H1 (cell line): ENCODE measurements around the gene SMAP1. TPM values are rescaled to one million over a fixed set of nuclear protein-coding genes. Genes with fewer than 3 reads are reported as not detected.

Experiments
- CTCF ChIA-PET: fragments of 300-600 bp; sonication (Branson Sonifier 250); formaldehyde crosslinking; loops from one replicate; lab custom pipeline; 2021; ENCODE audit not compliant: partially characterized antibody; lab: Charles Lee
- POLR2A ChIA-PET: fragments of 300-600 bp; sonication (Branson Sonifier 250); formaldehyde crosslinking; loops from one replicate; lab custom pipeline; 2021; ENCODE audit warnings: inconsistent platforms; ENCODE audit not compliant: partially characterized antibody; lab: Charles Lee
- DNase-seq, 2 experiments: peaks; one replicate each; pipeline versions ENCODE4 v3.0.0 to v3.0.0-alpha.2; 2010 to 2022; ENCODE audit warnings: low spot score in 2 of 2, low read depth in 1 of 2, mixed read lengths in 1 of 2
- FAIRE-seq: peaks from 2 replicates; lab custom pipeline; 2011; peaks lifted over from hg19 to GRCh38; lab: Jason Lieb, UNC
- H2AFZ ChIP-seq: 2 replicates; pipeline ENCODE4 v1.8.1; 2012; ENCODE audit warnings: low read length, inconsistent platforms
- H2AK5ac ChIP-seq: 2 replicates; pipeline ENCODE4 v1.6.1; 2013; ENCODE audit warnings: low read depth, low read length
- H2BK120ac ChIP-seq: replicated peaks from 2 replicates; pipeline ENCODE3; 2013; ENCODE audit warnings: low read depth, low read length, inconsistent platforms
- H2BK12ac ChIP-seq: 2 replicates; pipeline ENCODE4 v1.6.1; 2013; ENCODE audit warnings: low read depth, low read length
- H2BK15ac ChIP-seq: 2 replicates; pipeline ENCODE4 v1.6.1; 2013; ENCODE audit warnings: low read length
- H2BK20ac ChIP-seq: 2 replicates; pipeline ENCODE4 v1.6.1; 2013; ENCODE audit warnings: low read length
- H2BK5ac ChIP-seq: 2 replicates; pipeline ENCODE4 v1.6.1; 2013; ENCODE audit warnings: low read depth, low read length
- H3K14ac ChIP-seq: 2 replicates; pipeline ENCODE4 v1.6.1; 2013; ENCODE audit warnings: inconsistent platforms; ENCODE audit not compliant: insufficient read length
- H3K18ac ChIP-seq: 2 replicates; pipeline ENCODE4 v1.6.1; 2013; ENCODE audit warnings: low read length; ENCODE audit errors: extremely low read depth
- H3K23ac ChIP-seq: 2 replicates; pipeline ENCODE4 v1.6.1; 2013; ENCODE audit warnings: inconsistent platforms; ENCODE audit not compliant: insufficient read length
- H3K23me2 ChIP-seq: 2 replicates; pipeline ENCODE4 v1.6.1; 2013; ENCODE audit warnings: low read depth, low read length
- H3K27ac ChIP-seq: 2 replicates; pipeline ENCODE4 v1.6.1; 2011; ENCODE audit warnings: low read depth, low read length, inconsistent platforms
- H3K27me3 ChIP-seq, 4 experiments: replicated peaks in 1 of 4; 1 replicate in 1 of 4; 2 replicates in 3 of 4; pipeline versions ENCODE4 v1.6.1 to v1.8.1; 2011 to 2013; ENCODE audit warnings: low read length in 3 of 4, mild to moderate bottlenecking in 3 of 4, inconsistent platforms in 2 of 4, mixed read lengths in 2 of 4, moderate library complexity in 1 of 4; ENCODE audit not compliant: control insufficient read depth in 3 of 4, insufficient read depth in 3 of 4; ENCODE audit errors: extremely low read depth in 1 of 4
- H3K36me3 ChIP-seq, 4 experiments: 2 replicates each; pipeline versions ENCODE4 v1.6.1 to v1.8.1; 2011 to 2013; ENCODE audit warnings: mild to moderate bottlenecking in 4 of 4, low read length in 3 of 4, moderate library complexity in 2 of 4, control low read depth in 1 of 4, inconsistent platforms in 1 of 4; ENCODE audit not compliant: insufficient read depth in 4 of 4, control insufficient read depth in 2 of 4
- H3K4ac ChIP-seq: replicated peaks from 2 replicates; pipeline ENCODE3; 2013; ENCODE audit warnings: low read length, low read depth, mixed read lengths, inconsistent platforms; ENCODE audit not compliant: insufficient read length
- H3K4me1 ChIP-seq, 4 experiments: replicated peaks in 1 of 4; 1 replicate in 1 of 4; 2 replicates in 3 of 4; pipeline versions ENCODE4 v1.6.1 to v1.8.1; 2011 to 2013; ENCODE audit warnings: low read length in 3 of 4, inconsistent platforms in 2 of 4, mixed read lengths in 1 of 4; ENCODE audit not compliant: insufficient read depth in 4 of 4, control insufficient read depth in 3 of 4
- H3K4me2 ChIP-seq, 2 experiments: 2 replicates each; pipeline versions ENCODE4 v1.6.1 to v1.8.1; 2011 to 2013; ENCODE audit warnings: low read depth in 2 of 2, low read length in 2 of 2, control low read depth in 1 of 2, inconsistent platforms in 1 of 2, mild to moderate bottlenecking in 1 of 2; ENCODE audit not compliant: insufficient read depth in 1 of 2
- H3K4me3 ChIP-seq, 4 experiments: fragments of 200-600, 300-600 bp in 1 of 4; sonication (generic), shearing (Covaris generic), sonication (Bioruptor Twin) in 1 of 4; 2 replicates each; pipeline versions ENCODE4 v1.5.1 to v1.8.1; 2011 to 2016; ENCODE audit warnings: low read length in 4 of 4, low read depth in 3 of 4, control low read depth in 2 of 4, inconsistent platforms in 2 of 4, mild to moderate bottlenecking in 2 of 4, mixed read lengths in 1 of 4, moderate library complexity in 1 of 4; ENCODE audit not compliant: insufficient read depth in 2 of 4; ENCODE audit errors: extremely low read depth in 1 of 4
- H3K56ac ChIP-seq: replicated peaks from 2 replicates; pipeline ENCODE3; 2013; ENCODE audit warnings: low read depth, mild to moderate bottlenecking, mixed read lengths, low read length, inconsistent platforms; ENCODE audit not compliant: insufficient read length
- H3K79me1 ChIP-seq: 2 replicates; pipeline ENCODE4 v1.6.1; 2013; ENCODE audit warnings: low read depth, low read length, control low read depth
- H3K79me2 ChIP-seq, 2 experiments: 2 replicates each; pipeline versions ENCODE4 v1.6.1 to v1.8.1; 2012 to 2013; ENCODE audit warnings: low read length in 2 of 2, mild to moderate bottlenecking in 2 of 2, inconsistent platforms in 1 of 2; ENCODE audit not compliant: insufficient read depth in 2 of 2, control insufficient read depth in 1 of 2
- H3K9ac ChIP-seq, 4 experiments: replicated peaks in 1 of 4; 1 replicate in 1 of 4; 2 replicates in 3 of 4; pipeline versions ENCODE4 v1.6.1 to v1.8.1; 2011 to 2013; ENCODE audit warnings: low read depth in 3 of 4, low read length in 3 of 4, control low read depth in 2 of 4, mild to moderate bottlenecking in 2 of 4, moderate library complexity in 2 of 4, inconsistent platforms in 1 of 4; ENCODE audit errors: extremely low read depth in 1 of 4
- H3K9me3 ChIP-seq, 2 experiments: 2 replicates each; pipeline versions ENCODE4 v1.6.1 to v1.8.1; 2012 to 2013; ENCODE audit warnings: mild to moderate bottlenecking in 2 of 2, moderate library complexity in 2 of 2, control low read depth in 1 of 2, inconsistent platforms in 1 of 2, low read depth in 1 of 2, low read length in 1 of 2, mixed read lengths in 1 of 2; ENCODE audit not compliant: insufficient read depth in 2 of 2
- H4K20me1 ChIP-seq, 2 experiments: replicated peaks in 1 of 2; 2 replicates each; pipeline versions ENCODE3 to v1.8.1; 2011 to 2013; ENCODE audit warnings: inconsistent platforms in 2 of 2, low read length in 2 of 2, mild to moderate bottlenecking in 1 of 2; ENCODE audit not compliant: insufficient read depth in 2 of 2, control insufficient read depth in 1 of 2
- H4K5ac ChIP-seq: 2 replicates; pipeline ENCODE4 v1.6.1; 2013; ENCODE audit warnings: low read length, low read depth, mixed read lengths, inconsistent platforms; ENCODE audit not compliant: insufficient read length
- H4K8ac ChIP-seq: 2 replicates; pipeline ENCODE4 v1.8.0; 2013; ENCODE audit warnings: mild to moderate bottlenecking, moderate library complexity, low read length, inconsistent platforms; ENCODE audit not compliant: insufficient read depth; ENCODE audit errors: extremely low read depth
- H4K91ac ChIP-seq: replicated peaks from 2 replicates; pipeline ENCODE3; 2013; ENCODE audit warnings: low read length, mixed read lengths, inconsistent platforms; ENCODE audit not compliant: insufficient read length
- CTBP2 ChIP-seq: IDR thresholded peaks from 2 replicates; pipeline ENCODE4 v1.7.0; 2011; ENCODE audit warnings: borderline replicate concordance, mild to moderate bottlenecking, moderate library complexity, mixed read lengths, low read length; ENCODE audit not compliant: insufficient read depth, insufficient read length
- MAFK ChIP-seq: IDR thresholded peaks from 2 replicates; pipeline ENCODE4 v1.6.1; 2012; ENCODE audit warnings: low read depth, mild to moderate bottlenecking, improper control_type of control experiment, low read length
- WGBS, 2 experiments: shearing (Covaris generic) in 1 of 2; methylation state at CpG; one replicate each; pipeline versions ENCODE4 v1.1.6 to v1.1.7; 2013 to 2015; ENCODE audit warnings: low lambda C conversion rate in 2 of 2, mixed read lengths in 2 of 2, inconsistent platforms in 1 of 2, low coverage in 1 of 2, missing lambda C conversion rate in 1 of 2; ENCODE audit not compliant: insufficient replicate concordance in 2 of 2, insufficient coverage in 1 of 2, insufficient read length in 1 of 2; ENCODE audit errors: extremely low coverage in 1 of 2, missing lambda C conversion rate in 1 of 2; 5-methylcytosine and 5-hydroxymethylcytosine counted together
- polyA plus RNA-seq, 7 experiments: library from polyadenylated mRNA; depleted of rRNA in 3 of 7; stranded (reverse) in 5 of 7; unstranded in 2 of 7; fragments of >200 nt in 5 of 7; fragments of 200-250 nt in 2 of 7; gene quantifications; 1 replicate in 5 of 7; 2 replicates in 1 of 7; 4 replicates in 1 of 7; pipeline versions ENCODE4 v1.2.1 to v1.2.3, GENCODE V29; 2011 to 2013; ENCODE audit warnings: missing spikeins in 2 of 7, mixed read lengths in 2 of 7
- total RNA-seq: library from RNA; stranded (reverse); fragmentation: NEBNext Ultra II Directional; extraction: Animal tissue kit (Norgen Biotek cat#: 25700); gene quantifications from 2 replicates; pipeline ENCODE4 v1.2.1, GENCODE V29; 2021

Gene SMAP1
- total and polyA plus RNA-seq, 2 of the 8 experiments (the other 6 are each of a cell fraction or from before 2014, with no cell fraction given), result 18.8 to 32.4 TPM

DNA sequence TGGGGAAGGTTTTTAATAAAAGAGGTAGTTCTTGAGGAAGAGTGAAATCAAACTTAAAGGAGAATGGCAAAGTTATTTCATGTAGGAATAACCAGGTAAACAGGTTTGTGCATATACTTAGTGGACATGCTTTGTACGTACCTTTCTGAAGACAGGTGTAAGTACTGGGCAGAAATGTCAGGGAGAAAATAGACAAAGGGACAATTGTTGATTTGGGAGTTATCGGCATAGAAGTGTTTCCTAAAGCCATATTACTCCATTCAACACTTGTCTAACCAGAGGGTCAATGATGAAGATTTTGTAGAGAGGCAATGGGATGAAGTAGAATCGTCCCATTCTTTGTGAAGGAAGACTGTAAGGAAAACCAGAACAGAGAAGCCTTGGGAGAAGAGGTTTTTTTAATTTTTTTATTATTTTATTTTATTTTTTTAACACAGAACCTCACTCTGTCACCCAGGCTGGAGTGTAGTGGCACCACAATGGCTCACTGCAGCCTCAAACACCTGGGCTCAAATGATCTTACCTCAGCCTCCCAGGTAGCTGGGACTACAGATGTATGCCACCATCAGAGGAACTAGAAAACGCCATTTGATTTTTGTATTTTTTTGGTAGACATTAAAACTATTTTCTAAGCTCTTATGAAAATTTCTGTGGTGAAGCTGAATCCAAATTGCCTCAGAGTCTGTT lies 18.0 kb downstream of the SMAP1 start:
- Histone ChIP-seq H2BK12ac (no peak overlapping the region), H4K5ac (no peak overlapping the region), H2AFZ (no peak overlapping the region), H3K4me2 (no peak overlapping the region), H3K9ac (no peak overlapping the region), H3K4me1 (peaks cover 0 to 2% (median 0%) of the 10 kb centered on the region in 4 experiments; a peak in 1 of 7 replicates), H3K23ac (no peak overlapping the region), H4K20me1 (peaks cover 0 to 1% of the 10 kb centered on the region in 2 experiments), H3K27me3 (no peaks in the 10 kb centered on the region), H3K18ac (no peak overlapping the region), H4K91ac (no peak overlapping the region), H2AK5ac (no peak overlapping the region), H3K27ac (no peak overlapping the region), H3K79me2 (peaks cover 0 to 67% of the 10 kb centered on the region in 2 experiments; a peak in 2 of 4 replicates), H3K79me1 (no peaks in the 10 kb centered on the region; the same call in 1 of the 2 replicates), H4K8ac (no peak overlapping the region), H3K56ac (no peak overlapping the region), H3K36me3 (no peaks in the 10 kb centered on the region), H3K4ac (no peak overlapping the region), H3K23me2 (no peaks in the 10 kb centered on the region), H3K14ac (no peak overlapping the region), H2BK20ac (no peak overlapping the region), H2BK5ac (no peak overlapping the region), H2BK15ac (no peak overlapping the region), H2BK120ac (no peak overlapping the region), H3K9me3 (no peaks in the 10 kb centered on the region), H3K4me3 (no peak overlapping the region)
- 72% methylated on average over 4 of the region's 4 CpGs; no CpG with 5 or more reads in 1 of the 2 experiments for WGBS, 2 experiments
- ChIA-PET CTCF (interaction anchor here (0.7 to 4.6 kb wide), 16 partner anchors 8 to 377 kb away, joined by 3 to 39 read pairs (median 8); partner anchors contain the start of gene SMAP1), POLR2A (no interaction called here)
- DNase-seq, result no peak
- no peak for FAIRE-seq
- TF ChIP-seq CTBP2 (no peak), MAFK (no peak)
